OCI-LY3 (cell line): ENCODE results near the gene MATK.

ENCODE experiments used
- CTCF ChIP-seq: fragments of 200-600, 300-600 bp; sonication (generic); IDR thresholded peaks from 2 replicates; pipeline ENCODE4 v1.5.1; 2014; ENCODE audit warnings: antibody characterized with exemption, low read length, low read depth
- EZH2phosphoT487 ChIP-seq: fragments of 200-600 bp; shearing (Covaris generic); IDR thresholded peaks from 2 replicates; pipeline ENCODE4 v1.6.1; 2018; ENCODE audit warnings: antibody characterized with exemption, mixed run types, low read depth

GRCh38 chr19:3769494-3769893, 16.7 kb downstream of the MATK start:
- TF ChIP-seq CTCF: no peak
- no peak for TF ChIP-seq EZH2phosphoT487
